NCI-H82 treated with DMSO at 0.1 percent for 48 hours (cell line): Measurements from ENCODE around the gene MCF2L2.
"Not testable (repeated sequence)": the region's sequence is repeated elsewhere in the genome, so short reads cannot be mapped to it uniquely, and the experiment has no call there.

Source experiments
- DNase-seq: peaks from one replicate; lab custom pipeline; 2025; ENCODE audit not compliant: unreplicated experiment; lab: John Stamatoyannopoulos, UW

Gene MCF2L2

GRCh38 chr3:183396662-183397391, 31.6 kb downstream of the MCF2L2 start:
- no peak for DNase-seq

GRCh38 chr3:183394150-183394549, 34.3 kb downstream of the MCF2L2 start:
- no peak for DNase-seq

- no peak for DNase-seq
Observed at GRCh38 chr3:183393625-183394024, 34.8 kb downstream of the MCF2L2 start.

GRCh38 chr3:183392186-183393034, 36.0 kb downstream of the MCF2L2 start:
- DNase-seq, result no peak

GRCh38 chr3:183391460-183391859, 37.0 kb downstream of the MCF2L2 start:
- no peak for DNase-seq

- DNase-seq, result no peak
Observed at GRCh38 chr3:183390844-183391243, 37.6 kb downstream of the MCF2L2 start.

GRCh38 chr3:183388213-183388895, 40.1 kb downstream of the MCF2L2 start:
- DNase-seq, result no peak

- DNase-seq, result no peak
Observed at GRCh38 chr3:183387797-183388196, 40.6 kb downstream of the MCF2L2 start.

GRCh38 chr3:183386651-183387050, 41.8 kb downstream of the MCF2L2 start:
- no peak for DNase-seq

GRCh38 chr3:183385698-183386613, 42.5 kb downstream of the MCF2L2 start:
- peak; percentile 63 for DNase-seq

- DNase-seq, result no peak
Observed at GRCh38 chr3:183381673-183382072, 46.7 kb downstream of the MCF2L2 start.

- DNase-seq, result no peak
Observed at GRCh38 chr3:183381179-183381578, 47.2 kb downstream of the MCF2L2 start.

- DNase-seq, result no peak
Observed at GRCh38 chr3:183378951-183379350, 49.5 kb downstream of the MCF2L2 start.

- no peak for DNase-seq
Observed at GRCh38 chr3:183378545-183378944, 49.9 kb downstream of the MCF2L2 start.

GRCh38 chr3:183378008-183378407, 50.4 kb downstream of the MCF2L2 start:
- no peak for DNase-seq

- DNase-seq, result no peak
Observed at GRCh38 chr3:183377307-183377959, 51.0 kb downstream of the MCF2L2 start.

GRCh38 chr3:183375787-183376186, 52.6 kb downstream of the MCF2L2 start:
- no peak for DNase-seq

GRCh38 chr3:183375337-183375736, 53.1 kb downstream of the MCF2L2 start:
- no peak for DNase-seq

GRCh38 chr3:183372911-183373310, 55.5 kb downstream of the MCF2L2 start:
- no peak for DNase-seq

- DNase-seq, result not testable (repeated sequence)
Observed at GRCh38 chr3:183371600-183371968, 56.8 kb downstream of the MCF2L2 start.
